K562 (cell line): ENCODE results near the gene GLP2R. TPM values are rescaled to one million over a fixed set of nuclear protein-coding genes. Genes with fewer than 3 reads are reported as not detected.

ENCODE experiments used
- ATAC-seq: fragments of 200-7000 bp; cut with Tn5 transposase; 3 replicates; pipeline ENCODE4 v1.9.1; 2020; ENCODE audit warnings: moderate library complexity
- BruUV-seq: library from RNA; stranded (reverse); fragments of 400-500 nt; replicated peaks from 2 replicates; lab custom pipeline; 2021; lab: Mats Ljungman, UMichigan
- CTCF ChIA-PET: fragments of 300-600 bp; formaldehyde crosslinking; extraction: SDS; loops from one replicate; lab custom pipeline; 2021; ENCODE audit warnings: low intra/inter-chr PET ratio; lab: Yijun Ruan, JAX
- POLR2A ChIA-PET: fragments of 300-600, 350-650 bp; sonication (Branson Sonifier 250); formaldehyde crosslinking; extraction: SDS; loops from one replicate; lab custom pipeline; 2021; ENCODE audit warnings: antibody characterized with exemption, inconsistent platforms; lab: Yijun Ruan, JAX
- DNase-seq, 4 experiments: peaks; one replicate each; pipeline versions ENCODE4 v3.0.0 to v3.0.0-alpha.2; 2011 to 2018; ENCODE audit warnings: low spot score in 3 of 4, mixed read lengths in 3 of 4; ENCODE audit errors: extremely low read depth in 1 of 4
- FAIRE-seq: peaks from 2 replicates; lab custom pipeline; 2011; peaks lifted over from hg19 to GRCh38; lab: Jason Lieb, UNC
- H2AFZ ChIP-seq: 2 replicates; pipeline ENCODE4 v1.6.0; 2011; ENCODE audit warnings: low read depth, low read length, control low read depth, inconsistent platforms
- H3K27ac ChIP-seq: fragments of 200-600 bp; 3 replicates; pipeline ENCODE4 v1.8.0; 2011; ENCODE audit warnings: low read depth, mild to moderate bottlenecking, control low read depth, inconsistent platforms, low read length, moderate library complexity, mixed read lengths; ENCODE audit errors: extremely low read depth
- H3K27me3 ChIP-seq, 2 experiments: fragments of 300-600 bp in 1 of 2; 2 replicates in 1 of 2; 3 replicates in 1 of 2; pipeline versions ENCODE4 v1.6.0 to v1.8.0; 2011; ENCODE audit warnings: inconsistent platforms in 2 of 2, low read length in 2 of 2, mild to moderate bottlenecking in 1 of 2, mixed read lengths in 1 of 2, moderate library complexity in 1 of 2; ENCODE audit not compliant: control insufficient read depth in 2 of 2, insufficient read depth in 2 of 2
- H3K36me3 ChIP-seq: fragments of 300-600 bp; 3 replicates; pipeline ENCODE4 v1.8.0; 2011; ENCODE audit warnings: mild to moderate bottlenecking, low read length, inconsistent platforms; ENCODE audit not compliant: control insufficient read depth, insufficient read depth
- H3K4me1 ChIP-seq, 2 experiments: fragments of 200-600 bp in 1 of 2; replicated peaks in 1 of 2; 2 replicates in 1 of 2; 3 replicates in 1 of 2; pipeline versions ENCODE4 v1.5.1 to v1.8.0; 2011; ENCODE audit warnings: inconsistent platforms in 2 of 2, low read length in 2 of 2, mild to moderate bottlenecking in 1 of 2, mixed read lengths in 1 of 2, moderate library complexity in 1 of 2; ENCODE audit not compliant: control insufficient read depth in 2 of 2, insufficient read depth in 2 of 2
- H3K4me2 ChIP-seq: 2 replicates; pipeline ENCODE4 v1.6.1; 2011; ENCODE audit warnings: low read length, control low read depth, inconsistent platforms, mixed read lengths; ENCODE audit not compliant: insufficient read depth
- H3K4me3 ChIP-seq: fragments of 200-600 bp; sonication (generic), shearing (Covaris generic); 2 replicates; pipeline ENCODE4 v1.5.1; 2016; ENCODE audit warnings: control low read depth, inconsistent platforms
- H3K79me2 ChIP-seq: fragments of 200-600 bp; 3 replicates; pipeline ENCODE4 v1.8.0; 2011; ENCODE audit warnings: low read length, inconsistent platforms; ENCODE audit not compliant: control insufficient read depth, insufficient read depth
- H3K9ac ChIP-seq, 2 experiments: 2 replicates each; pipeline versions ENCODE4 v1.6.0 to v1.6.1; 2011; ENCODE audit warnings: low read depth in 2 of 2, low read length in 2 of 2, control low read depth in 1 of 2, inconsistent platforms in 1 of 2, mild to moderate bottlenecking in 1 of 2, mixed read lengths in 1 of 2; ENCODE audit not compliant: insufficient read depth in 1 of 2
- H3K9me1 ChIP-seq: one replicate; pipeline ENCODE4 v1.6.0; 2011; ENCODE audit warnings: inconsistent platforms, mild to moderate bottlenecking, low read length, moderate library complexity; ENCODE audit not compliant: control insufficient read depth, insufficient read depth
- H3K9me3 ChIP-seq: replicated peaks from 2 replicates; pipeline ENCODE4 v1.5.1; 2011; ENCODE audit warnings: low read depth, low read length, inconsistent platforms; ENCODE audit not compliant: control insufficient read depth, insufficient read depth
- H4K20me1 ChIP-seq: replicated peaks from 2 replicates; pipeline ENCODE4 v1.6.1; 2011; ENCODE audit warnings: low read length, inconsistent platforms, mixed read lengths; ENCODE audit not compliant: control insufficient read depth, insufficient read depth
- CREB5 ChIP-seq: fragments of 250-450 bp; sonication (Bioruptor Pico); IDR thresholded peaks from 2 replicates; pipeline ENCODE4 v1.5.0; 2020; ENCODE audit warnings: mild to moderate bottlenecking
- ELK3 ChIP-seq: fragments of 450-650 bp; formaldehyde crosslinking; IDR thresholded peaks from 2 replicates; pipeline ENCODE4 v1.4.0; 2020; ENCODE audit warnings: mild to moderate bottlenecking
- MAFK ChIP-seq: IDR thresholded peaks from 2 replicates; pipeline ENCODE4 v1.6.1; 2011; ENCODE audit warnings: low read length, improper control_type of control experiment
- ZNF717 ChIP-seq: fragments of 250-450 bp; sonication (Bioruptor Pico); IDR thresholded peaks from 2 replicates; pipeline ENCODE4 v1.5.0; 2021
- WGBS: fragments of 100-300 bp; shearing (Covaris generic); methylation state at CpG from one replicate; pipeline ENCODE4 v1.1.6; 2016; ENCODE audit warnings: low coverage, mixed read lengths; ENCODE audit not compliant: insufficient coverage; ENCODE audit errors: missing lambda C conversion rate; 5-methylcytosine and 5-hydroxymethylcytosine counted together
- in situ Hi-C: fragments of 300-500 bp; cut with MboI; formaldehyde crosslinking; loops from 4 replicates; pipeline ENCODE4 v1.15.0; 2018; ENCODE audit warnings: inconsistent platforms, mixed read lengths
- intact Hi-C: fragments of 100-400 bp; cut with micrococcal nuclease; formaldehyde crosslinking; loops from 2 replicates; pipeline ENCODE4 v1.14.2; 2022
- polyA plus RNA-seq, 8 experiments: library from polyadenylated mRNA; depleted of rRNA in 4 of 8; stranded (reverse) in 5 of 8; unstranded in 3 of 8; fragments of >200 nt; fragmentation: Nextera tagmentation in 2 of 8; fragmentation: Illumina TruSeq in 1 of 8; extraction: Ambion mirVana in 2 of 8; extraction: Trizol in 1 of 8; gene quantifications; 2 replicates each; pipeline versions ENCODE4 v1.2.1 to v1.2.3, GENCODE V29; 2011 to 2014; ENCODE audit warnings: inconsistent platforms in 1 of 8, missing spikeins in 1 of 8
- total RNA-seq, 7 experiments: library from RNA; depleted of rRNA in 6 of 7; stranded (reverse); fragments of >200 nt in 6 of 7; fragmentation: Illumina TruSeq in 2 of 7; extraction: Trizol in 2 of 7; gene quantifications; 2 replicates each; pipeline versions ENCODE4 v1.2.1 to v1.2.3, GENCODE V29; 2011 to 2021; ENCODE audit warnings: low replicate concordance in 1 of 7

GLP2R gene
- total and polyA plus RNA-seq, 9 of the 15 experiments (the other 6 are each of a cell fraction or from before 2014, with no cell fraction given): not detected

- Histone ChIP-seq H2AFZ (no peak overlapping the region), H3K4me1 (no peaks in the 10 kb centered on the region), H3K9me3 (no peaks in the 10 kb centered on the region), H3K27ac (no peak overlapping the region), H3K79me2 (no peaks in the 10 kb centered on the region), H3K4me3 (no peak overlapping the region), H3K4me2 (no peak overlapping the region), H3K9ac (no peak overlapping the region), H3K27me3 (no peaks in the 10 kb centered on the region), H4K20me1 (no peaks in the 10 kb centered on the region), H3K36me3 (no peaks in the 10 kb centered on the region), H3K9me1 (no peaks in the 10 kb centered on the region)
- POLR2A ChIA-PET: no interaction called here
- FAIRE-seq (no peak), ATAC-seq (no peak), DNase-seq (no peak)
- no TSS peak for BruUV-seq
- intact Hi-C loops: no loop called here
- CTCF ChIA-PET: no interaction called here
- TF ChIP-seq ELK3 (CRISPR knock-in tag) (no peak), ZNF717 (no peak), MAFK (no peak), CREB5 (CRISPR knock-in tag) (no peak)
- in situ Hi-C loops: no loop called here
- 1% methylated on average over 8 of the region's 8 CpGs for WGBS
These were observed 61.8 kb downstream of the GLP2R start for GRCh38 chr17:9887508-9887907.
